HepG2 (cell line): Measurements from ENCODE around the gene STYXL2. TPM values are rescaled to one million over a fixed set of nuclear protein-coding genes. Genes with fewer than 3 reads are reported as not detected.

Source experiments
- ATAC-seq: fragments of 200-7000 bp; cut with Tn5 transposase; 3 replicates; pipeline ENCODE4 v1.9.1; 2020; ENCODE audit warnings: mild to moderate bottlenecking, moderate library complexity
- BruUV-seq: library from RNA; stranded (reverse); fragments of 400-500 nt; replicated peaks from 2 replicates; lab custom pipeline; 2021; lab: Mats Ljungman, UMichigan
- CTCF ChIA-PET: fragments of 300-600 bp; formaldehyde crosslinking; extraction: SDS; loops from one replicate; lab custom pipeline; 2021; ENCODE audit warnings: low total read pairs, inconsistent platforms, low intra/inter-chr PET ratio; lab: Yijun Ruan, JAX
- POLR2A ChIA-PET: fragments of 350-600 bp; sonication (Branson Sonifier 250); formaldehyde crosslinking; loops from one replicate; lab custom pipeline; 2020; ENCODE audit warnings: antibody characterized with exemption, inconsistent platforms; lab: Yijun Ruan, JAX
- DNase-seq: peaks from one replicate; pipeline ENCODE4 v3.0.0-alpha.2; 2015; ENCODE audit warnings: low spot score
- FAIRE-seq: peaks from 3 replicates; lab custom pipeline; 2011; peaks lifted over from hg19 to GRCh38; lab: Jason Lieb, UNC
- H2AFZ ChIP-seq: one replicate; pipeline ENCODE4 v1.6.1; 2011; ENCODE audit warnings: low read length, inconsistent platforms
- H3K27ac ChIP-seq: fragments of 300-600 bp; 3 replicates; pipeline ENCODE4 v1.8.0; 2011; ENCODE audit warnings: mixed run types, mild to moderate bottlenecking, mixed read lengths, low read length, inconsistent platforms; ENCODE audit not compliant: insufficient read depth; ENCODE audit errors: extremely low read length
- H3K27me3 ChIP-seq, 2 experiments: fragments of 200-600 bp in 1 of 2; 2 replicates in 1 of 2; 3 replicates in 1 of 2; pipeline versions ENCODE4 v1.6.0 to v1.8.0; 2011; ENCODE audit warnings: low read length in 2 of 2, mild to moderate bottlenecking in 2 of 2, moderate library complexity in 2 of 2, inconsistent platforms in 1 of 2; ENCODE audit not compliant: insufficient read depth in 2 of 2, control insufficient read depth in 1 of 2
- H3K36me3 ChIP-seq, 2 experiments: fragments of 200-600 bp in 1 of 2; replicated peaks in 1 of 2; 2 replicates in 1 of 2; 3 replicates in 1 of 2; pipeline versions ENCODE4 v1.5.1 to v1.8.0; 2011; ENCODE audit warnings: low read length in 2 of 2, inconsistent platforms in 1 of 2; ENCODE audit not compliant: insufficient read depth in 2 of 2, control insufficient read depth in 1 of 2
- H3K4me1 ChIP-seq: 2 replicates; pipeline ENCODE4 v1.5.1; 2012; ENCODE audit warnings: low read length, inconsistent platforms; ENCODE audit not compliant: insufficient read depth
- H3K4me2 ChIP-seq: 2 replicates; pipeline ENCODE4 v1.6.0; 2011; ENCODE audit warnings: low read depth, low read length, inconsistent platforms
- H3K4me3 ChIP-seq, 3 experiments: fragments of 200-600 bp in 1 of 3; sonication (generic), shearing (Covaris generic) in 1 of 3; replicated peaks in 1 of 3; 2 replicates each; pipeline ENCODE4 v1.5.1; 2011 to 2016; ENCODE audit warnings: low read length in 3 of 3, inconsistent platforms in 2 of 3, low read depth in 2 of 3, mild to moderate bottlenecking in 2 of 3, control low read depth in 1 of 3, mixed read lengths in 1 of 3; ENCODE audit not compliant: insufficient read depth in 1 of 3
- H3K79me2 ChIP-seq: one replicate; pipeline ENCODE4 v1.6.1; 2011; ENCODE audit warnings: low read length, inconsistent platforms; ENCODE audit not compliant: insufficient read depth
- H3K9ac ChIP-seq: 2 replicates; pipeline ENCODE4 v1.6.0; 2011; ENCODE audit warnings: mild to moderate bottlenecking, low read depth, low read length, inconsistent platforms; ENCODE audit not compliant: insufficient read depth
- H3K9me3 ChIP-seq: 2 replicates; pipeline ENCODE4 v1.5.1; 2012; ENCODE audit warnings: mild to moderate bottlenecking, low read length
- H4K20me1 ChIP-seq: 2 replicates; pipeline ENCODE4 v1.6.0; 2011; ENCODE audit warnings: inconsistent platforms, mild to moderate bottlenecking, low read length, moderate library complexity; ENCODE audit not compliant: insufficient read depth
- BRD4 ChIP-seq: sonication (generic); formaldehyde crosslinking; IDR thresholded peaks from 2 replicates; pipeline ENCODE4 v1.4.0; 2020; ENCODE audit warnings: missing genetic modification reagents
- CENPX ChIP-seq: sonication (generic); formaldehyde crosslinking; IDR thresholded peaks from 2 replicates; pipeline ENCODE4 v1.9.0; 2021; ENCODE audit warnings: mild to moderate bottlenecking, missing genetic modification reagents, moderate library complexity
- GPN1 ChIP-seq: sonication (generic); formaldehyde crosslinking; IDR thresholded peaks from 2 replicates; pipeline ENCODE4 v1.5.1; 2020; ENCODE audit warnings: missing genetic modification reagents, borderline replicate concordance
- MED8 ChIP-seq: sonication (generic); formaldehyde crosslinking; IDR thresholded peaks from 2 replicates; pipeline ENCODE4 v1.8.1; 2023; ENCODE audit warnings: mild to moderate bottlenecking, missing genetic modification reagents; ENCODE audit not compliant: insufficient replicate concordance
- PCBP2 ChIP-seq: fragments of 200-400 bp; formaldehyde crosslinking; optimal IDR thresholded peaks from 2 replicates; pipeline ENCODE3; 2018; ENCODE audit warnings: low read length, low read depth; ENCODE audit not compliant: poor library complexity, severe bottlenecking
- PITX1 ChIP-seq: sonication (generic); formaldehyde crosslinking; IDR thresholded peaks from 2 replicates; pipeline ENCODE4 v1.5.1; 2020; ENCODE audit warnings: mild to moderate bottlenecking, missing genetic modification reagents
- PPARG ChIP-seq: conservative IDR thresholded peaks from 2 replicates; pipeline ENCODE4 v1.6.1; 2016; ENCODE audit warnings: missing biosample characterization, missing genetic modification reagents
- SMAD1 ChIP-seq: sonication (generic); formaldehyde crosslinking; IDR thresholded peaks from 2 replicates; pipeline ENCODE4 v1.4.0; 2020; ENCODE audit warnings: missing genetic modification reagents, low read depth, mild to moderate bottlenecking, borderline replicate concordance
- SRY ChIP-seq: sonication (generic); formaldehyde crosslinking; IDR thresholded peaks from 2 replicates; pipeline ENCODE4 v1.8.0; 2022; ENCODE audit warnings: mild to moderate bottlenecking, missing genetic modification reagents
- TAF15 ChIP-seq: fragments of 200-400 bp; formaldehyde crosslinking; IDR thresholded peaks from one replicate; pipeline ENCODE4 v1.6.1; 2018; ENCODE audit warnings: mild to moderate bottlenecking, low read depth, low read length; ENCODE audit not compliant: poor library complexity, severe bottlenecking
- ZNF256 ChIP-seq: sonication (generic); formaldehyde crosslinking; conservative IDR thresholded peaks from 2 replicates; pipeline ENCODE4 v1.4.0; 2020; ENCODE audit warnings: missing genetic modification reagents
- ZNF30 ChIP-seq: sonication (generic); formaldehyde crosslinking; IDR thresholded peaks from 2 replicates; pipeline ENCODE4 v1.5.0; 2020; ENCODE audit warnings: mild to moderate bottlenecking, missing genetic modification reagents
- ZNF343 ChIP-seq: sonication (generic); formaldehyde crosslinking; IDR thresholded peaks from 2 replicates; pipeline ENCODE4 v1.4.0; 2020; ENCODE audit warnings: mild to moderate bottlenecking, missing genetic modification reagents
- ZNF382 ChIP-seq: sonication (generic); formaldehyde crosslinking; IDR thresholded peaks from 2 replicates; pipeline ENCODE4 v1.5.0; 2020; ENCODE audit warnings: missing genetic modification reagents, mild to moderate bottlenecking, borderline replicate concordance
- ZNF768 ChIP-seq: sonication (generic); formaldehyde crosslinking; IDR thresholded peaks from 2 replicates; pipeline ENCODE4 v1.4.0; 2020; ENCODE audit warnings: missing genetic modification reagents
- ZNF816 ChIP-seq: sonication (generic); formaldehyde crosslinking; IDR thresholded peaks from 2 replicates; pipeline ENCODE4 v1.8.0; 2022; ENCODE audit warnings: missing genetic modification reagents, mild to moderate bottlenecking, borderline replicate concordance
- ZNF891 ChIP-seq: sonication (generic); formaldehyde crosslinking; IDR thresholded peaks from 2 replicates; pipeline ENCODE4 v1.5.0; 2020; ENCODE audit warnings: mild to moderate bottlenecking, missing genetic modification reagents
- WGBS: methylation state at CpG from one replicate; pipeline ENCODE4 v1.1.6; 2017; ENCODE audit warnings: low lambda C conversion rate; 5-methylcytosine and 5-hydroxymethylcytosine counted together
- in situ Hi-C: cut with HindIII; loops from 2 replicates; pipeline ENCODE4 v1.10.0; 2017; ENCODE audit warnings: low pct_unique_long_range_greater_than_20kb; ENCODE audit not compliant: extremely low pct_ligation_motif_present
- intact Hi-C: fragments of 100-400 bp; cut with micrococcal nuclease; formaldehyde crosslinking; loops from one replicate; pipeline ENCODE4 v1.10.0; 2022; ENCODE audit not compliant: unreplicated experiment
- polyA plus RNA-seq, 8 experiments: library from polyadenylated mRNA; depleted of rRNA in 3 of 8; stranded (reverse) in 7 of 8; unstranded in 1 of 8; fragments of >200 nt; fragmentation: Illumina TruSeq in 4 of 8; extraction: Trizol in 4 of 8; gene quantifications; 2 replicates each; pipeline versions ENCODE4 v1.2.1 to v1.2.3, GENCODE V29; 2011 to 2016; ENCODE audit warnings: low read depth in 4 of 8, missing spikeins in 1 of 8, mixed read lengths in 1 of 8; ENCODE audit not compliant: insufficient read depth in 1 of 8
- total RNA-seq, 5 experiments: library from RNA; depleted of rRNA; stranded (reverse); fragments of >200 nt; fragmentation: Illumina TruSeq; extraction: Trizol; gene quantifications; 2 replicates each; pipeline ENCODE4 v1.2.3, GENCODE V29; 2016; ENCODE audit warnings: low read depth in 1 of 5
- TF ChIP-seq, protein P1 (sequence below): IDR thresholded peaks from 2 replicates; pipeline ENCODE4 v1.6.1; 2016; ENCODE audit warnings: mild to moderate bottlenecking, missing biosample characterization, missing genetic modification reagents
- TF ChIP-seq, protein P2 (sequence below): sonication (generic); formaldehyde crosslinking; IDR thresholded peaks from 2 replicates; pipeline ENCODE4 v1.8.1; 2023; ENCODE audit warnings: mild to moderate bottlenecking, missing genetic modification reagents
- TF ChIP-seq, protein P3 (sequence below): sonication (generic); formaldehyde crosslinking; IDR thresholded peaks from 2 replicates; pipeline ENCODE4 v1.5.0; 2020; ENCODE audit warnings: missing genetic modification reagents

Gene STYXL2
- total and polyA plus RNA-seq, 2 of the 13 experiments (the other 11 are each of a cell fraction or from before 2014, with no cell fraction given): not detected

DNA sequence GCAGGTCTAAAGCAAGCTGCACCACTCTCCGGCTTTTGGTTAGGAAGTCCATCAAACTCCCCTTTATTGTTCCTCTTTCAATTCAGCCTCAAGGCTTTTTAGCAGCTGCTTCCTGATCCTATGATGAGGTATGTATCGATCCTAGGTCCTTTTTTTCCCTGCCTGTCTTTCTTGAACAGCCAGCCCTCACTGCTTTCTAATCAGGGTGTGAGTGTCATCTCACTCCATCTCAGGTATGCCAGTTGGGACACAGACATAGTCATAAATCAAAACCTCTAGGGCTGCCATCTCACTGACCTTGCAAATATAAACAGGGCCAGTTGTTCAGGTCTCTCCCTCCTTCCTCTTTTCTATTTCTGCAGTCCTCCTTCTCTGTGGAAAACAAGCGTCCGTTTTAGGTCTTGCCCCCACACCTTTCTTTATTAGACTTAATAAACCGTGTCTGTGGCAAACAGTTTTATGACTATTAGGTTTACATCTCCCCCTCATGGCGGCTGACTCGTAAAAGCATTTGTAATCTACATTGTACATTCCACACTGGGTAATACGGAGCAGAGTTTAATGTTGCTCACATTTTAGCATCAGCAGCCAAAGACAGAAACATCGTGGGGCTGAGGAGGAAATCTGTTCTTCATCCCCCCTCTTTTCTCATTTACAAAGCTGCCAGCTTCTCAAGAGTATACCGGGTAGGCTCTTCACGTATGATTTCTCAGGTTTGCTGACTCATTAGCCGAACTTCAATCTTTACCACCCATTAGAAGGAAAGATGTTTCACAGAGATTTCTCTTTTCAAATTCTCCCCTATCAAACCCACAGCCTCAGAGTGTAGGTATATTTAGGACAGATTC lies 11.6 kb downstream of the STYXL2 start:
- Histone ChIP-seq H3K9me3 (no peaks in the 10 kb centered on the region), H3K36me3 (no peaks in the 10 kb centered on the region), H3K79me2 (no peaks in the 10 kb centered on the region), H4K20me1 (no peaks in the 10 kb centered on the region), H3K27ac (no peak overlapping the region), H3K4me2 (no peak overlapping the region), H3K4me3 (no peak overlapping the region), H3K4me1 (peaks cover 9% of the 10 kb centered on the region; the same call in 1 of the 2 replicates), H2AFZ (no peak overlapping the region), H3K9ac (no peak overlapping the region), H3K27me3 (peaks cover 0 to 36% of the 10 kb centered on the region in 2 experiments; a peak in 3 of 5 replicates)
- WGBS: 8% methylated on average over 12 of the region's 12 CpGs
- in situ Hi-C loops: no loop called here
- ChIA-PET CTCF (no interaction called here), POLR2A (no interaction called here)
- no peak for DNase-seq
- TF ChIP-seq ZNF891 (CRISPR knock-in tag) (no peak), ZNF816 (CRISPR knock-in tag) (no peak), BRD4 (CRISPR knock-in tag) (no peak), MED8 (CRISPR knock-in tag) (no peak), PPARG (no peak), ZNF768 (CRISPR knock-in tag) (no peak), SRY (CRISPR knock-in tag) (no peak), CENPX (no peak), PITX1 (CRISPR knock-in tag) (no peak), GPN1 (CRISPR knock-in tag) (no peak), TAF15 (no peak), SMAD1 (CRISPR knock-in tag) (no peak), PCBP2 (no peak), ZNF256 (CRISPR knock-in tag) (no peak), ZNF343 (no peak), ZNF382 (CRISPR knock-in tag) (no peak), ZNF30 (CRISPR knock-in tag) (no peak)
- TF ChIP-seq, protein P1, sequence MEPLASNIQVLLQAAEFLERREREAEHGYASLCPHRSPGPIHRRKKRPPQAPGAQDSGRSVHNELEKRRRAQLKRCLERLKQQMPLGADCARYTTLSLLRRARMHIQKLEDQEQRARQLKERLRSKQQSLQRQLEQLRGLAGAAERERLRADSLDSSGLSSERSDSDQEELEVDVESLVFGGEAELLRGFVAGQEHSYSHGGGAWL (CRISPR knock-in tag): no peak
- TF ChIP-seq, protein P2, sequence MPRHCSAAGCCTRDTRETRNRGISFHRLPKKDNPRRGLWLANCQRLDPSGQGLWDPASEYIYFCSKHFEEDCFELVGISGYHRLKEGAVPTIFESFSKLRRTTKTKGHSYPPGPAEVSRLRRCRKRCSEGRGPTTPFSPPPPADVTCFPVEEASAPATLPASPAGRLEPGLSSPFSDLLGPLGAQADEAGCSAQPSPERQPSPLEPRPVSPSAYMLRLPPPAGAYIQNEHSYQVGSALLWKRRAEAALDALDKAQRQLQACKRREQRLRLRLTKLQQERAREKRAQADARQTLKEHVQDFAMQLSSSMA: no peak
- TF ChIP-seq, protein P3, sequence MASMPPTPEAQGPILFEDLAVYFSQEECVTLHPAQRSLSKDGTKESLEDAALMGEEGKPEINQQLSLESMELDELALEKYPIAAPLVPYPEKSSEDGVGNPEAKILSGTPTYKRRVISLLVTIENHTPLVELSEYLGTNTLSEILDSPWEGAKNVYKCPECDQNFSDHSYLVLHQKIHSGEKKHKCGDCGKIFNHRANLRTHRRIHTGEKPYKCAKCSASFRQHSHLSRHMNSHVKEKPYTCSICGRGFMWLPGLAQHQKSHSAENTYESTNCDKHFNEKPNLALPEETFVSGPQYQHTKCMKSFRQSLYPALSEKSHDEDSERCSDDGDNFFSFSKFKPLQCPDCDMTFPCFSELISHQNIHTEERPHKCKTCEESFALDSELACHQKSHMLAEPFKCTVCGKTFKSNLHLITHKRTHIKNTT (CRISPR knock-in tag): no peak
- BruUV-seq: no TSS peak
- no peak for FAIRE-seq
- intact Hi-C loops: no loop called here
- ATAC-seq: no peak
